ENCODE measurements around the gene ANAPC2. TPM values are rescaled to one million over a fixed set of nuclear protein-coding genes. Genes with fewer than 3 reads are reported as not detected.

Gene ANAPC2
- total RNA-seq, 2 donors from 2014 or later: 32.5 to 64.5 TPM

GRCh38 chr9:137198902-137199283 lies 10.5 kb upstream of the ANAPC2 start:
- 87% methylated on average over 11 of the region's 11 CpGs for WGBS
- TF ChIP-seq POLR2A (IDR thresholded peaks at IDR 0.05) (no peak), POLR2AphosphoS5 (IDR thresholded peaks at IDR 0.05) (no peak), CTCF (IDR thresholded peaks at IDR 0.05) (no peak)
- H3K4me3 ChIP-seq: peak overlapping the region in 1 of 2 donors; percentile 61

DNA sequence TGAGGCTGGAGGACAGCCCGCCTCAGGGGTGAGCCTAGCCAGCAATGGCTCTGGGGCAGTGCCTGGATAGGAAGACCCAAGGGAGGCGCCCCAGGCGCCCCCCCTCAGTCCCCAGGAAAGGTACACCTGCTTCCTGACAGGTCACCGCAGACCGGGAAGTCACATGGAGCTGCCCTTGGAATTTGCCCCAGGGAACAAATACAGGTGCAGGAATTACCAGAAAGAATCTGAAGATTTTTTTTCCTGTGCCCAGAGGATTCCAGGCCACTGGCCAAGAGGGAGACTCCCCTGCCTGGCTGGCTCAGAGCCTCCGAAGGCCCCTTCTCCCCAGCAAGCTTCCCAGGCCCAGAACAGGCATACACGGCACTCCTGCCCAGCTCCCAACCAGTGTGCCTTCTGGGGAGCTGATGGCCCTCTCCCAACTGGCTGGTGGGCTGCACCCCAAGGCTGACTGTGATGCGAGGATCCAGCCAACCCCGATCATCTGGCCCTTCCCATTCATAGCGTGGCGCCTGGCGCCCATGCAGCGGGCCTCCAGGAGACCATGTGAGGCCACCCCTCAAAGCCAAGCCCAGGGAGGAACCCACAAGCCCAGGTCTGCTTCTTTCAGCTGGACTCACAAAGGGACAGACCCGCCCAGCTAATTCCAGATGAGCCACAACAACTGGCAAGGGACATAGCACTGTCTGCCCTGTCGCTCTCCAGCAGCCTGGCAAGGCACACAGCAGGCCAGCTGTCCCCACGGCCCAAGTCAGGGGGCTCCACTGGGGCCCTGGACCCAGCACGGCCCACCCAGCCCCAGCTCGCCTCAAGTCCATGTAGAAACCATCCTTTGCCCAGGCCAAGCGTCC lies 9.9 kb upstream of the ANAPC2 start:
- 65% methylated on average over 16 of the region's 19 CpGs for WGBS
- Histone ChIP-seq H3K27me3 (replicated peaks; ENCODE audit: insufficient read depth) (no peaks in the 10 kb centered on the region), H3K27ac (no peak overlapping the region), H3K4me1 (replicated peaks) (peaks cover 46% of the 10 kb centered on the region), H3K36me3 (no peaks in the 10 kb centered on the region), H3K4me3 (no peak overlapping the region), H3K9me3 (no peaks in the 10 kb centered on the region)
- no peak for DNase-seq (ENCODE audit: low spot score)
- TF ChIP-seq POLR2AphosphoS5 (IDR thresholded peaks at IDR 0.05) (peak; percentile 64), POLR2A (IDR thresholded peaks at IDR 0.05) (no peak), CTCF (IDR thresholded peaks at IDR 0.05) (no peak)
- intact Hi-C loops (cut with DNase I): no loop called here

More at GRCh38 chr9:137198902-137199283, 10.5 kb upstream of the ANAPC2 start:
- H3K4me1 ChIP-seq (replicated peaks): peaks cover 52% of the 10 kb centered on the region
- DNase-seq (ENCODE audit: low spot score): no peak
- no peak overlapping the region for H3K27ac ChIP-seq
- H3K27me3 ChIP-seq (replicated peaks; ENCODE audit: insufficient read depth): no peaks in the 10 kb centered on the region
- no peaks in the 10 kb centered on the region for H3K9me3 ChIP-seq
- intact Hi-C loops (cut with DNase I): no loop called here
- no peaks in the 10 kb centered on the region for H3K36me3 ChIP-seq

DNA sequence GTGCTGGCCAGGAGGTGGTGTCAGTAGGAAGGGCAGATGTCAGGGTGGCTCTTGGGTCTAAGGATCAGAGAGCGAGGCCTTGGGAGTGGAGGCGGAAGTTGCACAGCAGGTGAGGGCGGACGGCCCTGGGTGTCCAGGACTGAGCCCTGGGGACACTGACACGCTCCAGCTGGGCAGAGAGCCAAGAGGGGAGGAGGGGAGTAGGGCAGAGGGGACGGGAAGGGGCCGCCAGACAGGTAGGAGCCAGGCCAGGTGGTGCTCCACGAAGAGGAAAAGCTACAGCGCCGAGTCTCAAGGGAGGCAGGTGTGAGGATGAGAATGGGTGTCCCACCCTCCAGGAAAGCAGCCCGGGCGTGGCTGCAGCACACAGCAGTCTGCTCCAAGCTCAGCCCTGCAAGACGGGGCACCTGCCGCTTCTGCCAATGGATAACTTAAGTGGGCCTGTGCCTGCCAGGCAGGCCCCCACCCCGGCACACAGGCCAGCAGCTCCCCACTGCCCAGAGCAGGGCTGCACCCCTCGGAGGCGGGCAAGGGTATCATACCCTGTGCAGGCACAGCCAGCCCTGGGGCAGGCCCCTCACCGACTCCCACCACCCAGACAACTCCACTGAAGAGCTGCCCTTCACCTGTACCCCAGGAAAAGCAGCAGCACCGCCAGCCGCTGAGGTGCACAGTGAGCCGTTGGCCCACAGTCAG lies 7.3 kb upstream of the ANAPC2 start:
- Histone ChIP-seq H3K27ac (no peak overlapping the region), H3K9me3 (no peaks in the 10 kb centered on the region), H3K4me1 (replicated peaks) (peaks cover 41% of the 10 kb centered on the region), H3K36me3 (no peaks in the 10 kb centered on the region), H3K4me3 (no peak overlapping the region), H3K27me3 (replicated peaks; ENCODE audit: insufficient read depth) (no peaks in the 10 kb centered on the region)
- no peak for TF ChIP-seq CTCF (IDR thresholded peaks at IDR 0.05)
- TF ChIP-seq POLR2A (IDR thresholded peaks at IDR 0.05): no peak
- no peak for TF ChIP-seq POLR2AphosphoS5 (IDR thresholded peaks at IDR 0.05)
- DNase-seq (ENCODE audit: low spot score): no peak
- intact Hi-C loops (cut with DNase I): no loop called here
- WGBS: 48% methylated on average over 21 of the region's 21 CpGs

GRCh38 chr9:137194909-137195308 lies 6.5 kb upstream of the ANAPC2 start:
- no peak for TF ChIP-seq CTCF (IDR thresholded peaks at IDR 0.05)
- no peak for TF ChIP-seq POLR2AphosphoS5 (IDR thresholded peaks at IDR 0.05)
- TF ChIP-seq POLR2A (IDR thresholded peaks at IDR 0.05): no peak
- Histone ChIP-seq H3K4me3 (no peak overlapping the region), H3K36me3 (peaks cover 0 to 3% of the 10 kb centered on the region in 2 donors), H3K9me3 (no peaks in the 10 kb centered on the region), H3K4me1 (replicated peaks) (peaks cover 44% of the 10 kb centered on the region), H3K27ac (no peak overlapping the region), H3K27me3 (replicated peaks; ENCODE audit: insufficient read depth) (no peaks in the 10 kb centered on the region)
- whole genome bisulfite sequencing: 60% methylated on average over 4 of the region's 10 CpGs
- intact Hi-C loops (cut with DNase I): no loop called here
- no peak for DNase-seq (ENCODE audit: low spot score)

Measured in prostate gland (tissue), 2 donors.